TTC549 (cell line): ENCODE results near the gene SYTL4.
"Not testable (repeated sequence)": the region's sequence is repeated elsewhere in the genome, so short reads cannot be mapped to it uniquely, and the experiment has no call there.

Source experiments
- FAIRE-seq: peaks from 2 replicates; lab custom pipeline; 2012; peaks lifted over from hg19 to GRCh38; lab: Jason Lieb, UNC

The SYTL4 gene

DNA sequence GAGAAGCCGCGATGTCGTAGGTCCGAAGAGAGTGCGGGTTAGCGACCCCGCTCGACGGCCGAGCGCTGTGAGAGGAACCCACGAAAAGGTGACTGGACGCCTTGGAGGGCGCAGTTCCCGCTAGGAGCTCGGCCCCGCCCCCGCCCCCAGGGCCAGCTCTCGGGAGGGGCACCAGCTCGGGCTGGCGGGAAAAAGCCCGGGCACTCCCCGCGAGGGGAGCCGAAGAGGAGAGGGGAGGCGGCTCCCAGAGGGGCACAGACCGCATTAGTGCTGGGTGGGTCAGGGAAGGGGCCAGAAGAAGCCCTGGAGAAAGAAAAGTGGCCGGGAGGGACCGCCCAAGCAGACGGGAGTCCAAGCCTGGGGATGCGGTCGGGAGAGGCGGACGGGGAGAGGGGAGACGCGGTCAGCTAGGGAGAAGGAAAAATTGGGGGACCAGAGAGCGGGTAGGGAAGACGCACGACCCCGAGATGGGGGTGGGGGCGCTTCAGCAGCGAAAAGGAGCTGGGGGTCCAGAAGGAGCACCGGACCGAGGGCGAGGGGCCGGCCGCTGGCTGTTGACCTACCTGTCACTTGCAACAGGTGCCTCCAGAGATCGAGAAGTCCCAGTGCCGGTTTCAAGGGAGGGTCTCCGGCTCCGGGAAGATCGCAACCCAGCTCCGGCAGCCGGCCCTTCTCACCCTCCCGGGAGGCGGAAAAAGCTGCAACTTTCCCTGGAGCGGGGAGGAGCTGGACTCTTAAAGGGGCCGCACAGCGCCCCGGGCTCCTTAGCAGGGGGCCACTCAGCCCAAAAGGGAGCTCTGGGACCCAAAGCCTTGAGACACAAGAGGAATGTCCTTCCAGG is at the start of gene SYTL4:
SYTL4 (minus strand) TSS at position 681 of the 841 bp plus-strand sequence. CDS start 30,084 bp downstream, outside the sequence.
- no peak for FAIRE-seq

DNA sequence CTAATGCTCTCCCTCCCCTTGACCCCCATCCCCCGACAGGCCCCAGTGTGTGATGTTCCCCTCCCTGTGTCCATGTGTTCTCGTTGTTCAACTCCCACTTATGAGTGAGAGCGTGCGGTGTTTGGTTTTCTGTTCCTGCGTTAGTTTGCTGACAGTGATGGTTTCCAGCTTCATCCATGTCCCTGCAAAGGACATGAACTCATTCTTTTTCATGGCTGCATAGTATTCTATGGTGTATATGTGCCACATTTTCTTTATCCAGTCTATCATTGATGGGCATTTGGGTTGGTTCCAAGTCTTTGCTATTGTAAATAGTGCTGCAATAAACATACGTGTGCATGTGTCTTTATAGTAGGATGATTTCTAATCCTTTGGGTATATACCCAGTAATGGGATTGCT is 37.5 kb upstream of the SYTL4 start:
- not testable (repeated sequence) for FAIRE-seq

DNA sequence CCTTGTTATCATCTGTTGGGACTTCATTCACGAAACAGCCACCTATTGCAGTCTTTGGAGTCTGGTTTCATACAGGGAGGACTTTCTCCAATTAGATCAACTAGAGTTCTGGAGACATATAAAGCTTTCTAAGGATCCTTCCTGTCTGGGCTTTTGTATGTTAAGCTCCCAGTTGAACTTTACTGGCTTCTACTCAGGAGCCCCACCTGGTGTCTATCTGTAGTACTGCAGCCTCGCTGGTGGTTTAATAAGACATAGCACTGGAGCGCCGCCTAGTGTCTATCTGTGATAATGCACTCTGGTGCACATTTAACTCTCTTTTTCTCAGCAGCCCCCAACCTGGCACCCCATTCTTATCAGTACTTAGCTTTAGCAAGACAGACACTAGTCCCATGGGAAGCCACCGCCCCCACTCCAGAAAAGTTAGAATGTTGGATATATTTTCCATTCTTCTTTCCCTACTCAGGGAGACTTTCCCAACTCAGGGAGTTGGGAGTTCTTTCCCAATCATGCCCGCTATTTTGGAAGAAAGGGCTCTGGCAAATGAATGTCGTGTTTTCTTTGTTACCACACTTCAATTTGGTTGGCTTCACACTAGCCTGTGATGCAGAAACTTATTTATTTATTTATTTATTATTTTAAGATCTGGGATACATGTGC is 36.9 kb upstream of the SYTL4 start:
- FAIRE-seq, result peak; percentile 86

DNA sequence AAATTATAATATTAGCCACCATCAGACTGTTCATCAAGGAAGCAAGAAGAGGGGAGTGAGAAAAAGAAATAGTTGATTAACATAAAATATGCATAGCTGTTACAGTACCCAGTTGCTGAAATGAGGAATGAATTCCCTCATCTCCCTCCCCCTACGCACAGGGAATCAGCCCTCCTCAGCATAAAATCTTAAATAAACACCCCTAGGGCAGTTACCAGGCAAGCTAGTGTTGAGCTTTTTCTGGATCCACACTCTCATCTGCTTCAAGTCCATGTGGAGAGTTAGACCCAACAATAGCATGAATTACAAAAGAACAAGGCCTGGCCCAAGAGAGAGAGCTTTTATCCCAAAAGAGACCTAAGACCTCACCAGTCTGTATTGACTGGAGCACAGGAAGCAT is 19.0 kb upstream of the SYTL4 start:
- FAIRE-seq, result no peak

DNA sequence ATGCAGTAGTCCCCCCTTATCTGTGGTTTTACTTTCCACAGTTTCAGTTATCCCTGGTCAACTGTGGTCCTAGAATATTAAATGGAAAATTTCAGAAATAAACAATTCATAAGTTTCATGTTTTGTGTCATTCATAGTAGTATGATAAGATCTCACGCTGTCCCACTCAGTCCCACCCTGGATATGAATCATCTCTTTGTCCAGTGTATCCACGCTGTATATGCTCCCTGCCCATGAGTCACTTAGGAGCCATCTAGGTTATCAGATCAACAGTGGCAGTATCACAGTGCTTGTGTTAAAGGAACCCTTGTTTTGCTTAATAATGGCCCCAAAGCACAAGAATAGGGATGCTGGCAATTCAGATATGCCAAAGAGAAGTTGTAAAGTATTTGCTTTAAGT is 16.2 kb upstream of the SYTL4 start:
- no peak for FAIRE-seq

DNA sequence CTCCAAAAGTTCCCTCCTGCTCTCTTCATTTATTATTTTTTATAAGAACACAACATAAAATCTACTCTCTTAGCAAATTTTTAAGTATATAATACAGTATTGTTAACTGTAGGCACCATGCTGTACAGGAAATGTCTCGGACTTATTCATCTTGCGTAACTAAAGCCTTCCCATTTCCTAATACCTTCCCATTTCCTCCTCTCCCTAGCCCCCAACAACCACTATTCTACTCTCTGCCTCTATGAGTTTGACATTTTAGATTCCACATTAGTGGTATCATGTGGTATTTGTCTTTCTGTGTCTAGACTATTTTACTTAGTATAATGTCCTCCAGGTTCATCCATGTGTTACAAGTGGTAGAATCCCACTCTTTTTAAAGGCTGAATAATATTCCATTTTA is 15.8 kb upstream of the SYTL4 start:
- no peak for FAIRE-seq

DNA sequence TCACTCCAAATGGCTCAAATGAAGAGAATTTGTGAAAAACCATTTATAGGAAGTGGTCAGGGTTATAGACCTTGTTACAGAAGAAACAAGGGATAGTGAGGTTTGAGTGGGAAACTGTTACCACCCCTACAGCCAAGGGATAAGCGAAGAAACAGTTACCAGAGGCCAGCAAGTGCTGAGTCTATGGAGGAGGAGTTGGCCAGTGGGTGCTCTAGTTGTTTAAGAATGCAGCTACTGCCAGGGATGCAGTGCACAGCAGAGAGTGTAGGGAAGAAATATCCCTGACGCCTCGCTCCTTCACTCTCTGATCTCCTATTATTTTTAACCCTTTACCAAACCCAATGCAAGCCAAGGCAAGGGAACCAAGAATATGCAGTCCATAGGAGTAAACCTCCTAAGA is 15.2 kb upstream of the SYTL4 start:
- FAIRE-seq, result no peak

DNA sequence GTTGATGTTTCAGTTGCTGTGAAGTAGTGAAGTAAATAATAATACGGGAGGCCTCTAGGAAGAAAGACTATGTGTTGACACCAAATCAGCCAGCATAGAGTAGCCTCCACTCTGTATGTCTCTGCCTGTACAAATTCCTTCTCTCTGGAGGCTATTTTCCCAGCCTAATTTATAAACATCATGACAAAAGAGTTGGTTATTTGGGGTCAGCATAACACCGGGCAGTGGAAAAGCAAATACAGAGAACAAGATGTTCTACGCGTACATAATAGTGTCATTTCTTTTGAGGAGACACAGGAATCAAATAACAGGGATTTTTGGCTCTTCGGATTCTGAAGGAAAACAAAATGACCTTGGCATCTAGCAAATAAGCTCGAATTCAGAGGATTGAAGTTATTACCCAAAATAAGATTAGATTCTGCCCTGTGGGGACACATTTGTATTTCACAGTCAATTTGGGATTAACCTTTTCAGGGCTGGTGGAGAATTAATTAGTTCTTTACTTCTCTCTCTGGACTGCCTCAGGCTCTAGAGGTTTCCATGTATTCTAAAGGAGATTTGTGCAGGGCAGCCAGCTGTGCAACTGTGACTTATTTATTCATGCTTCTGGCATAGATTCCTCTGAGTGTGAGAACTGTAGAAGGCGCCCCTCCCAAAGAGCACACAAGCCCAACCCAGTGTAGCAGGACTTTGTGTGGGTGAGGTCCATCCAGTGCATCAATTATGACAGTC is 14.1 kb upstream of the SYTL4 start:
- FAIRE-seq, result no peak

DNA sequence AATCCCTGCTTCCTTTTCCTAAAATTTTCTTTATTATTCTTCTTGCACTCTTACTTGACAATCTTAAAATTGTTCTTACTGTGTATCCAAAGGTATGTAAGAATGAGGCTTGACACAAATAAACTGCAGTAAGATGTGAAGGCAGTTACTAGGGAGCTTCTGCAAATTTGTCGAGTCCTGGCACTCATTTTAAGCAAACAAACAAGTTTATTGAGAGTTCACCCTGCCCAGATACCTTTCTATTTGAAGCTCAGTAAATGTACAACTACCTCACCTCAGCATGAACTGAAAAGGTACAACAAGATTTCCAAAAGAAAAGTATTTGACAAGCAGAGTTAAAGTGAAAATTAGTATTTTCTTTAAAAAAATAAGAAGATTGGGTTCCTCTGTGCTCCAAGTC is 13.3 kb upstream of the SYTL4 start:
- FAIRE-seq, result no peak

DNA sequence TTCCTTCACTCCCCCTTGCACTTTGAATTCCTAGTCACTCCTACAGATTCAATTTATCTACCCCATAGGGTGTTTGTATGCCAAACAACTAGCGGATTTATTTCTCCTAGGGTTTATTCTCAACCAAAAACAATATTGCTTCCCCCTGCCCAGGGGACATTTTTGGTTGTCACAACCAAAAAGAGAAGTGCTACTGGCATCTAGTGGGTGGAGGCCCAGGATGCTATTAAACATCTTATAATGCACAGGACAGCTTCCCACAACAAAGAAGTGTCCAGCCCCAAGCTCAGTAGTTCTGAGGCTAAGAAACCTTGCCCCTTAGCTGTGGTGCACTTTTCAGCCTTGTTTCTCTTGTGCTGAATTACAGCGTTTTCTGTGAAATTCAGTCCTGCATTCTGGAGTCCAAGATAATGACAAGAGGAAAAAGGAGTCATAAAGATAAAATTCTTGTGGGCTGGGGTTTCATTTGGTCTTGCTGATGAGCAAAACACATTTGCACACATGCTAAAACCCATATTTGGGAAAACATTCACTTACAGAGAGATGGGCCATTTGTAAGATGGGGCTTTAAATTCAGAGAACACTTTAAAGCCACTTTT is 11.2 kb upstream of the SYTL4 start:
- no peak for FAIRE-seq

DNA sequence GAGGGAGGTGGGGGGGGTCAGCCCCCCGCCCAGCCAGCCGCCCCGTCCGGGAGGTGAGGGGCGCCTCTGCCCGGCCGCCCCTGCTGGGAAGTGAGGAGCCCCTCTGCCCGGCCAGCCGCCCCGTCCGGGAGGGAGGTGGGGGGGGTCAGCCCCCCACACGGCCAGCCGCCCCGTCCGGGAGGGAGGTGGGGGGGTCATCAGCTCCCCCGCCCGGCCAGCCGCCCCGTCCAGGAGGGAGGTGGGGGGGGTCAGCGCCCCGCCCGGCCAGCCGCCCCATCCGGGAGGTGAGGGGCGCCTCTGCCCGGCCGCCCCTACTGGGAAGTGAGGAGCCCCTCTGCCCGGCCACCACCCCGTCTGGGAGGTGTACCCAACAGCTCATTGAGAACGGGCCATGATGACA is 7.9 kb downstream of the SYTL4 start:
- FAIRE-seq, result not testable (repeated sequence)

DNA sequence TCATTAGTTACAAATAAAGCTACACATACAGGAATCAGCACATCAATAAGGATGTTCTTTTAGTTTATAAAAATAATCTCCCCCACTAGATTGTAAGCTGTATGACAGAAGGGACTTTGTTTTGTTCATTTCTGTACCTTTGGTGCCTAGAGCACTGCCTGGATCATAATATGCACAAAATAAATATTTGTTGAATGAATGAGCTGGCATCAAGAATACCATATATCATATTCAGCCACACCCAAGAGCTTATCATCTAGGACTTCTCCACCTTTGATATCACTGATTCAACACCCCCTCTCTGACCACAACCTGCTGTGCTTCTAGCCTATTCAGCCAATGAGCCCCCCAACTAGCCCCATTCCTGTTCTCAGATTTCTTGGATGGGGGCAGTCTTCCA is 10.6 kb downstream of the SYTL4 start:
- no peak for FAIRE-seq

DNA sequence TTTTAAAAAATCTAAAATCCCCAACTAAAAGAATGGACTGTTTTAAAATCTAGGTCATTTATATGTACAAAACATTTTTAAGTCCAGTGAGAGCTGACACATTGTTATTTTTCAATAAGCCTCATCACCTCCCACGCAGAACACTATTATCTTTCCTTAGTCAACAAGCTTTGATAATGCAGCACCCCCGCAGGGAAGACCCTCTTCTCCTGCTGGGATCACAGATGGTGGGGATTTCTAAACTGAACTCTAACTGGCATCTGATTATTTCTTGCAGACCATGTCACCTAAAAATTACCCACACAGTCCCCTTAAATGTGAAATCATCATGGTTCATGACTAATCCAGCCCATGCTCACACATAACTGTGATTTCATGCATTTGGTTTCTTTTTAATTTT is 11.6 kb downstream of the SYTL4 start:
- no peak for FAIRE-seq

DNA sequence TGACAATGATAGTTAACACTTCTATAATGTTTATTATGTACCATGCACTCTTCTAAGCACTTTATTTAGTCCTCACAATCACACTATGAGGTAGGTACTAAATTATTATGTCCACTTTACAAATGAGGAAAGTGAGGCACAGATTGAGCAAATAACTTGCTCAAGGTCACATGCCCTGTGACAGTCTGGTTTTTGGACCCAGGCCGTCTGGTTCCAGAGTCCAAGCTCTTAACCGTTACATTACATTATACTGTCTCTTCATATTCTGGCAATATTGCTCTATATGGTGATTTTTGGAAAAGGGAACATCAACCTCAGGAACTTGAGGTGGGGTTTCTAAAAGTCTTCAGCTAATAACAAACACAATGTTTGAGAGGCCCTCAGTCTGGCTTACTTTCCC is 12.8 kb downstream of the SYTL4 start:
- FAIRE-seq, result no peak

DNA sequence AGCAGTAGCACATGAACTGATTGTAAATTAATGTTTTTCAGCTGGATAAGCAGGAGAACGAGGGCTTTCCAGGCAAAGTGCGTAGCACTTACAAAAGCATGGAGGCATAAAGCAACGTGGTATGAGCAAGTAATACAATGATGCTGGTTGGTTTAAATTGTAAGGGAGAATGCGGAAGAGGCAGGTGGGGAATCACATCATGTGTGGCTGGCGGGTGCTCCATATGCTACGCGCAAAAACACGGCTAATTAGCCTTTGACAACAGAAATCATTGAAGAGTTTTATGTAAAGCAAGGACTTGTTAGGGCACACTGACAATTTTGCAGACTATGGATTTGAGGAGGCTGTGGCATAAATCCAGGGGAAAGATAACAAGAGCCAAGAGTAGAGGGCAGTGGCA is 14.6 kb downstream of the SYTL4 start:
- no peak for FAIRE-seq

DNA sequence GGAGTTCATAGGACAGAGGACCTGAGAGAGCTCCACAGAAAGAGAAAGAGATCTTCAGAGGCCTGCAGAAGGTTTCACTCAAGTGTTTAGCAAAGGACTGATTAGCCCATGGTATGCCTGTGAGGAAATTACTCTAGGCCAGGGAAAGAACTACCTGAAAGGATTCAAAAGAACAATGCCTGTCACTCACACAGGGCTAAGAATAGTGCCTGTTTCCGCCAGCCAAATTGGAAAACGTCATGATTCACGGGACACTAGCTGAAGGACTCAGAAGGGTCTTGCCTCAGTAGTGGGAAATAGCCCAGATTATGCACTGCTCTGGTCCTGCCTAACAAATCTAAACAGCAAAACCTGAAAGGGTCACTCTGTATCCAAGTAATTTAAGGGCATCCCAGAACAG is 21.1 kb downstream of the SYTL4 start:
- no peak for FAIRE-seq

DNA sequence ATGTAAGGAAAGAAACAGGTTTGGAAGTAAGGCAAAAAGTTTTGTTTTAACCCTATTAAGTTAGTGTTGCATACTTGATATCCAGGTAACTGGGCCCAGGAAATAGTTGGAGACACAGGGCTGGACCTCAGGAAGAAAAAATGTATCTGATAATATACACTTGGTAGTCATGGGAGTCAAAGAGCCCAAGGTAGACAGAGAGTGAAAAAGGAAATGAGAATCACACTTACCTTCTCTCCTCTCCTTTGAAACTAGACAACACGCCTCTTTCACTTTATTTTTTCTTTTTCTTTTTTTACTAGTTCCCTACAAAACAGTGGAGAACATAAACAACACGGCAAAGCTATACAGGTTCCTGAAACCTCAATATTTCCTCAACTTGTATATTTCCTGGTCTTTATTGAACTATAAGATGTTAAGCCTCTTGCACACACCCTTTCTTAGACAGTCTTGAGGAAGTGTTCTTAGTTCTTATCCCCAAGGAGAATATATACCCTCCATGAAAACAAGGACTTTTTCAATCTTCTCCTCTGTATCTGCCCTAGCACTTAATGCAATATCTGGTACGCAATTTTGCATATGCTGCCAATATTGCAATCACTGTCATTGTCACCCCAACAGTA is 27.2 kb downstream of the SYTL4 start:
- no peak for FAIRE-seq

DNA sequence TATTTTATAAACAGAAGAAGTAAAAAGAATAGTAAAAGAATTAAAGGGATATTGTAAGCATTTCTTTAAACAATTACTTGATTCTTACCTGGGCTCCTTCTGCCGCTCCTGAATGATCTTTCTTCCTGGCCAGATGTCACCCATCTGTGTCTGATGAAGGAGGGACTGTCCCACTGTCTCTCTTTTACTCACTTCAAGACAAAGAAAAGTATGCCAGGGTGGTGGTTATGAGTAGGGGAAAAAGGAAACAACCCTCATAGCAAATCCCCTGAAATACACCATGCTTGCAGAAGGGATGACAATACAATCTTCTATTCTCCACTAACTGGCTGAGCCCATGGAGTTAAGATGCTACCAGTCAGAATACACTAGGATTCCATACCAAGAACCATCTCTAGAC is 31.1 kb downstream of the SYTL4 start:
- no peak for FAIRE-seq

DNA sequence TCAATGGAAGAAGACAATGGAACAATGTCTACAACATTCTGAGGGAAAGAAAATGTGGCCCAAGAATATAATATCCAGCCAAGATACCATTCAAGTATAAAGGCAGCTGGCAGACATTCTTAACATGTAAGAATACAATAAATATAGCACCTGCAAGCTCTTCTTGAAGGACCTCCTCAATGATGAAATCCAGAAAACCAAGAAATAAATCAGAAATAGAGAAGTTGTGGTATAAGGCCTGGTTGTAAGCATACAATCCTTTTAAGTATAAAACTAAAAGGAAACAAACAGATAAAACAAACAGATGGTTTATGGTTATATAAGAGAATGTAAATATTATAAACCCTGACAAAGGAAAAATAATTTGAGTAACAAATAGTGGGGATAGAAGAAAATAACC is 33.4 kb downstream of the SYTL4 start:
- no peak for FAIRE-seq

DNA sequence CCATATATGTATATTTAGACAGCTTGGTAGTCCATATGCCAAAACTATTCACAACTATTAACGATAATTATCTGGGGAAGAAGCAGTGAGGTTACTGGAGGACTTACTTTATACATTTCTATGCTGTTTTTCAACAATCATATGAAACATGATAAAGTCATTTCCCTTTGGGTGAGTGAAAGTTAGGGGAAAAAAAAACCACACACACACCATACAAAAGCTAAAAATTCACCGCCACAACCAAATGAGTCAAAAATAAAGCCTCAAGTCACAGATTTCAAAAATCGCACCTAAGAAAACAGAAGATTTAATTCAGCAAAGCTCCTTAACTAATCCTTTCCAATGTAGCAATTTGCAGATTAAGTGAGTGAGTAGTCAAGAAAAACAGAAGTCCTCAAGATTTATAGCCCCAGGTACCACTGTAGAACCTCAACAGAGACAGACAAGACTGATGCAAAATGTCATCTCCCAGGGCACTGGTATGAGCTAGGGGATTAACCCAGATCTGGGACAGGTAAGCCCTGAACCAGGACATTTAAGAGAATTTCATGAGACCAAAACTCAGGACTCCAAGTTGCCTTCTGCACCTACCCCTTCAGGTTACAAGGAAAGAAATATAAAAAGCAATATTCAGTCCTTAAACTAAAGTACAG is 35.1 kb downstream of the SYTL4 start:
- FAIRE-seq, result no peak

DNA sequence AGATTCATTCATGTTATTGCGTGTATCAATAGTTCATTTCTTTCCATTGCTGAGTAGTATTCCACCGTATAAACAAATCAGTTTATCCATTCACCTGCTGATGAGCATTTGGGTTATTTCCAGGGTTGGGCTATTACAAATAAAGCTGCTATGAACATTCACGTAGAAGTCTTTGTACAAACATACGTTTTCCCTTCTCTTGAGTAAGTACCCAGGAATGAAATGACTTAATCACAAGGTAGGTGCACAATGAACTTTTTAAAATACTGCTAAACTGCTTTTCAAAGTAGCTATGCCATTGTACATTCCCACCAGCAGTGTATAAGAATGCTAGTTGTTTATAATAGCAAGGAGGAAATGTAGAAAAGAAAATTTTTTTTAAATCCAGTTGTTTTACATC is 35.9 kb downstream of the SYTL4 start:
- no peak for FAIRE-seq

DNA sequence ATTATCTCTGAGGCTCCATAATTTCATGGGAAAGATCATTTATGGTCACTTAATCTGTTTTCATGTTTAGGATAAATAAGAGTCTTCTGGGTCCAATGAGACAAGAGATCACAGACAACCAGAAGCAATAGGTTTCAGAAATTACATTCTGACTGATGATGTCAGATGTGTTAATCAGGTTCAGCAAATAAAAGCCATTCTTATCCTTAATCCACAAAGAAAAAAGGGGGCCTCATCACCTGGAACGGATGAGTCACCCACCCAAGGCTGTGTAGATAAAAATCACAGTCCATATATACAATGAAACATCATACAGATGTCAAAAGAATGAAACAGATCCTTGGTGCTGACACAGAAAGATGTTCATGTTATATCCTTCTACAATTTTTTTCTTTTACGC is 36.6 kb downstream of the SYTL4 start:
- FAIRE-seq, result no peak
